Measurements from ENCODE around the gene ZNF467. TPM values are rescaled to one million over a fixed set of nuclear protein-coding genes. Genes with fewer than 3 reads are reported as not detected.

Gene ZNF467
- total and polyA plus RNA-seq, 2 of the 8 experiments (the other 6 are each of a cell fraction or from before 2014, with no cell fraction given), result 0.50 to 0.51 TPM

DNA sequence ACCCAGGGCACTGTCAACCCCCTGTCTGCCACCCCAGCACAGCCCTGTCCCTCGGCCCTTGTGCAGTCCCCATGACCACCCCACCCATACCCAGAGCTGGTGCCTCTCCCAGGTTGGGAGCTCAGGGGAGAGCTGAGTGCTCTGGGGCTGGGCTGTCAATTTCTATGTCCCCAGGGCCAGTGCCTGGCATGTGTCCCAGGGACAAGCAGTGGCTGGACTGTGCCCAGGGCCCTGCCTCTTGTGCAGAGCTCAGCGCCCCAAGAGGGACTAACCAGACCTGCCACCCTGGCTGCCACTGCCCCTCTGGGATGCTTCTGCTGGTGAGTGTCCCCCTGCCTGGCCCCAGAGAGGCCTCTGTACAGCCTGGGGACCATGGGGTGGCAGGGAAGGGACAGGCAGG lies 35.8 kb upstream of the ZNF467 start:
- no peaks in the 10 kb centered on the region for H3K23me2 ChIP-seq (ENCODE audit: low read depth, low read length)
- H4K5ac ChIP-seq (ENCODE audit: insufficient read length, low read depth, low read length), result no peak overlapping the region

More for the DNA sequence above, 35.8 kb upstream of the ZNF467 start:
- Histone ChIP-seq H2AK5ac (ENCODE audit: low read depth, low read length) (no peak overlapping the region), H3K27ac (ENCODE audit: low read depth, low read length) (no peak overlapping the region), H3K4me3 (ENCODE audit: extremely low read depth in 1 of 4, insufficient read depth in 2 of 4, low read depth in 3 of 4, low read length in 4 of 4) (no peak overlapping the region), H3K4me2 (ENCODE audit: insufficient read depth in 1 of 2, low read depth in 2 of 2, low read length in 2 of 2) (no peak overlapping the region), H2BK12ac (ENCODE audit: low read depth, low read length) (no peak overlapping the region), H2AFZ (ENCODE audit: low read length) (no peak overlapping the region), H2BK120ac (replicated peaks; ENCODE audit: low read depth, low read length) (no peak overlapping the region), H3K4me1 (replicated peaks in 1 of 4; ENCODE audit: control insufficient read depth in 3 of 4, insufficient read depth in 4 of 4, low read length in 3 of 4) (peaks cover 0 to 4% (median 0%) of the 10 kb centered on the region in 4 experiments; a peak in 3 of 7 replicates), H3K56ac (replicated peaks; ENCODE audit: insufficient read length, low read depth, low read length) (no peak overlapping the region), H3K36me3 (ENCODE audit: control insufficient read depth in 2 of 4, insufficient read depth in 4 of 4, low read length in 3 of 4) (no peaks in the 10 kb centered on the region), H3K9ac (replicated peaks in 1 of 4; ENCODE audit: extremely low read depth in 1 of 4, low read depth in 3 of 4, low read length in 3 of 4) (no peak overlapping the region; a peak in 1 of 7 replicates), H3K18ac (ENCODE audit: extremely low read depth, low read length) (no peak overlapping the region), H2BK5ac (ENCODE audit: low read depth, low read length) (no peak overlapping the region), H3K14ac (ENCODE audit: insufficient read length) (no peak overlapping the region), H3K23ac (ENCODE audit: insufficient read length) (no peak overlapping the region), H4K20me1 (replicated peaks in 1 of 2; ENCODE audit: control insufficient read depth in 1 of 2, insufficient read depth in 2 of 2, low read length in 2 of 2) (peaks cover 0 to 1% of the 10 kb centered on the region in 2 experiments), H2BK20ac (ENCODE audit: low read length) (no peak overlapping the region), H3K27me3 (replicated peaks in 1 of 4; ENCODE audit: control insufficient read depth in 3 of 4, extremely low read depth in 1 of 4, insufficient read depth in 3 of 4, low read length in 3 of 4) (no peaks in the 10 kb centered on the region), H3K79me1 (ENCODE audit: low read depth, low read length) (no peaks in the 10 kb centered on the region), H3K4ac (replicated peaks; ENCODE audit: insufficient read length, low read depth, low read length) (no peak overlapping the region), H4K8ac (ENCODE audit: extremely low read depth, insufficient read depth, low read length) (peak overlapping the region; percentile 29; the same call in 1 of the 2 replicates), H2BK15ac (ENCODE audit: low read length) (no peak overlapping the region), H4K91ac (replicated peaks; ENCODE audit: insufficient read length, low read length) (no peak overlapping the region), H3K79me2 (ENCODE audit: control insufficient read depth in 1 of 2, insufficient read depth in 2 of 2, low read length in 2 of 2) (no peaks in the 10 kb centered on the region), H3K9me3 (ENCODE audit: insufficient read depth in 2 of 2, low read depth in 1 of 2, low read length in 1 of 2) (no peaks in the 10 kb centered on the region)
- ChIA-PET CTCF (ENCODE audit: partially characterized antibody) (interaction anchor here (1.1 to 10.3 kb wide), 16 partner anchors 9 to 126 kb away, joined by 3 to 209 read pairs (median 7); no protein-coding TSS in a partner anchor), POLR2A (ENCODE audit: partially characterized antibody) (interaction anchor here (1.0 to 1.9 kb wide), 2 partner anchors 12 kb away, joined by 3 to 4 read pairs; no protein-coding TSS in a partner anchor)
- no peak for DNase-seq (ENCODE audit: low read depth in 1 of 2, low spot score in 2 of 2)
- WGBS, 2 experiments (ENCODE audit: extremely low coverage in 1 of 2, insufficient coverage in 1 of 2, insufficient read length in 1 of 2, insufficient replicate concordance in 2 of 2, low coverage in 1 of 2, low lambda C conversion rate in 2 of 2, missing lambda C conversion rate in 1 of 2), result 81% methylated on average over 2 of the region's 2 CpGs; no CpG with 5 or more reads in 1 of the 2 experiments
- no peak for FAIRE-seq
- TF ChIP-seq EZH2 (IDR thresholded peaks at IDR 0.05; ENCODE audit: low read depth, low read length, severe bottlenecking) (no peak), TBP (IDR thresholded peaks at IDR 0.05; ENCODE audit: low read depth, low read length) (no peak), KDM1A (IDR thresholded peaks at IDR 0.05; ENCODE audit: borderline replicate concordance, low read length) (no peak), SAP30 (IDR thresholded peaks at IDR 0.05; ENCODE audit: insufficient read depth, insufficient replicate concordance, low read length) (no peak), PHF8 (conservative IDR thresholded peaks at IDR 0.05; ENCODE audit: low read depth, low read length) (no peak), CBX5 (IDR thresholded peaks at IDR 0.05; ENCODE audit: low read depth, low read length) (no peak), TEAD4 (IDR thresholded peaks at IDR 0.05; ENCODE audit: low read depth, low read length) (no peak)
- TF ChIP-seq, protein P1, sequence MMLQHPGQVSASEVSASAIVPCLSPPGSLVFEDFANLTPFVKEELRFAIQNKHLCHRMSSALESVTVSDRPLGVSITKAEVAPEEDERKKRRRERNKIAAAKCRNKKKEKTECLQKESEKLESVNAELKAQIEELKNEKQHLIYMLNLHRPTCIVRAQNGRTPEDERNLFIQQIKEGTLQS (IDR thresholded peaks at IDR 0.05; ENCODE audit: insufficient read depth, low read depth, low read length), result no peak

Data from H1 (cell line).